ENCODE measurements around the gene ZNF568.
A peak's percentile ranks its signal among the peaks of the same experiment; 100 is the strongest.

Gene ZNF568

GRCh38 chr19:37007587-37008220, 91.6 kb downstream of the ZNF568 start:
- peak; percentile 49 for DNase-seq

- DNase-seq: no peak
These were observed 93.7 kb downstream of the ZNF568 start for GRCh38 chr19:37009871-37010270.

- DNase-seq: no peak
These were observed 96.1 kb downstream of the ZNF568 start for GRCh38 chr19:37012093-37012745.

- DNase-seq: no peak
These were observed 98.3 kb downstream of the ZNF568 start for GRCh38 chr19:37014456-37014855.

GRCh38 chr19:37045140-37045539, 129.0 kb downstream of the ZNF568 start:
- DNase-seq: no peak
